HG02623 (cell line): ENCODE data around the gene SPATS2.

Source experiments
- ATAC-seq: cut with Tn5 transposase; IDR thresholded peaks from one replicate; pipeline ENCODE4 v1.9.1; 2021; ENCODE audit warnings: moderate library complexity; ENCODE audit not compliant: unreplicated experiment

SPATS2 gene

DNA sequence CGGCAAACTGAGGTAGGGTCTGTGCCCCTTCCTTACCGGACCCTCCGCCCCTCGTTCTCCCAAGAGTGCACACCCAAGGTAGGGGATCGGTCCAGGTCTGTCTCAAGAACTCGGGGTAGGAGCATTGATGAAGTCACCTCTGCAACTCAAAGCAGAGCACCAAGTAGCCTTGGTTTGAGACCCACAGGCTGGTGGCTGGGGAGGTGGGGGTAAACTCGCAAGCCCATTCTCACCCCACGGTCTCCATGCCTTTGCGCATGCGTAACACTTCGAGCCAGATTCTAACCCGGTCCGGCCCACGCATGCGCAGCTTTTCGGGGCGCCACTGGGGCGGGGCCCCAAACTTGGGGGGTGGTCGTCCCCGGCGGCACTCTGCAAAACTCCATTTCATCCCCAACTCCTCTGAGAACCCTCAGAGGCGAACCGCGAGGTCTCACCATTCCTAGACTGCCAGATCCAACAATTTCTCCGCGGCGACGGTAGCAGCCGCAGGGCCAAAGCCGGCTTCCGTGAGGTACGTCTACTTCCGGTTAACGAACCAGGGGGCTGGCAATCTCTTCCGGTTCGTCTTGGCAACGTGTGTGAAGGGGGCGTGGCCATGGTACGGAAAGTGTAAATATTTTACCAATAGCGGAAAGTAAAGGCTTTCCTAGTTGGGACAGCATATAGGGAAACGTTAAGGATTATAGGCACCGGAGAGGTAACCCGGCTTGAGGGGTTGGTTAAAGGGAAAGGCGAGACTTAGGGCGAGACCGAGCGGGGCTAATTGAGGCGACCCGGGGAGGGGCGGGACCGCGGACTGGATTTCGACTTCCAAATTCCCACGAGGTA is 200.6 kb downstream of the SPATS2 start, which contains the start of gene MCRS1:
Gene MCRS1, minus strand, starts transcription at position 532 of the 831 bp plus-strand sequence. CDS start 1,411 bp downstream, outside the sequence.
- peak; percentile 74 for ATAC-seq

DNA sequence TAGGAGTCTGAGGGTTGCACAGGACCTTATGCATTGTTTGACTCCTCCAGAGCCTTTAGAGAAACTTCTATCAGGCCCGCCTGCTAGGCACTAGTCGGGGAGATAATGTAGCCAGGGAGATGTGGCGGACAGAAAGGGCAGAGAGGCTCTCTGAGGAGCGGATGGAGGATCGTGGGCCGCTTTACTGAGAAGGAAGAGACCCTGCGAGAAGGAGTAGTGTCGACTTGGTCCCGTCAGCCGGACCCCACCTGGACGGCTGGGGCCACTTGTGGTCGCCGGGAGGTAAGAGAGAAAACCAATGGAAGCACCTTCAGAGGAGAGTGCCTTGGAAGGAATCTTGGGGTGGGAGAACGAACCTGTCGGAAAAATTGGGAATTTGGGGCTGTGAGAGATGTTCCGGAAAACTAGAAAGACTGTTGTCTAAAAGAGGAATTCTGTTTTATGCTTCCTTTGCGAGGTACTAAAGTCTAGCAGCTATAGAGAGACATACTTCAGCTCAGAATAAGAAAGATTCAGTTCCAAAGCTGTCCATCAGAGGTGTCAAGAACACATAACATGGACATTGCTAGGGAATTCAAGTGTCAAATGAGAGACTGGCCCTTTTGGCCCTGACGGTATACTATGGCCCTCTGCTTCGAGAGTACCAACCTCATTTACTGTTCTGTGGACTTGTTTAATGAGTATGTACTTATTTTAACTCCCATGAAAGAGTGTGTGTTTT is 201.3 kb downstream of the SPATS2 start:
- peak; percentile 11 for ATAC-seq
